HL-60 (cell line): ENCODE data around the gene RITA1.

Experiments
- DNase-seq, 2 experiments: peaks; one replicate each; pipeline ENCODE4 v3.0.0-alpha.2; 2010 to 2020; ENCODE audit warnings: low read depth in 1 of 2, low spot score in 1 of 2
- H3K27ac ChIP-seq: fragments of 250-450 bp; sonication (Bioruptor Pico); replicated peaks from 2 replicates; pipeline ENCODE4 v1.5.1; 2020; ENCODE audit warnings: mild to moderate bottlenecking, moderate library complexity
- H3K27me3 ChIP-seq: fragments of 250-450 bp; sonication (Bioruptor Pico); 2 replicates; pipeline ENCODE4 v1.5.1; 2021; ENCODE audit warnings: mild to moderate bottlenecking, moderate library complexity; ENCODE audit not compliant: insufficient read depth, poor library complexity, severe bottlenecking
- H3K4me3 ChIP-seq: replicated peaks from 2 replicates; pipeline ENCODE4 v1.5.1; 2011; ENCODE audit warnings: mild to moderate bottlenecking, control low read depth, low read length; ENCODE audit not compliant: insufficient read depth
- CTCF ChIP-seq: IDR thresholded peaks from one replicate; pipeline ENCODE4 v1.5.1; 2011; ENCODE audit warnings: low read length, control low read depth, inconsistent platforms; ENCODE audit not compliant: insufficient read depth
- GABPA ChIP-seq: IDR thresholded peaks from 2 replicates; pipeline ENCODE4 v1.6.1; 2012; ENCODE audit warnings: low read depth
- POLR2AphosphoS5 ChIP-seq: IDR thresholded peaks from 2 replicates; pipeline ENCODE4 v1.6.1; 2012; ENCODE audit warnings: low read depth
- REST ChIP-seq: IDR thresholded peaks from 2 replicates; pipeline ENCODE4 v1.6.1; 2012; ENCODE audit warnings: low read depth; ENCODE audit not compliant: insufficient replicate concordance
- SPI1 ChIP-seq: IDR thresholded peaks from 2 replicates; pipeline ENCODE4 v1.6.1; 2012; ENCODE audit warnings: low read depth, mild to moderate bottlenecking, borderline replicate concordance

RITA1 gene

GRCh38 chr12:113170457-113170856 is 15.1 kb upstream of the RITA1 start:
- no peak overlapping the region for H3K27ac ChIP-seq
- DNase-seq = no peak
- H3K4me3 ChIP-seq = no peak overlapping the region
- H3K27me3 ChIP-seq = no peaks in the 10 kb centered on the region
- TF ChIP-seq POLR2AphosphoS5 (no peak), SPI1 (no peak), CTCF (no peak), REST (no peak), GABPA (no peak)

- no peak for DNase-seq
- TF ChIP-seq POLR2AphosphoS5 (no peak), SPI1 (no peak), CTCF (no peak), REST (no peak), GABPA (no peak)
- no peak overlapping the region for H3K27ac ChIP-seq
- no peak overlapping the region for H3K4me3 ChIP-seq
- H3K27me3 ChIP-seq = no peaks in the 10 kb centered on the region
These were observed 14.6 kb upstream of the RITA1 start for GRCh38 chr12:113170926-113171325.

GRCh38 chr12:113171543-113171942 is 14.0 kb upstream of the RITA1 start:
- Histone ChIP-seq H3K27ac (no peak overlapping the region), H3K27me3 (no peaks in the 10 kb centered on the region), H3K4me3 (no peak overlapping the region)
- TF ChIP-seq REST (no peak), GABPA (no peak), POLR2AphosphoS5 (no peak), CTCF (no peak), SPI1 (no peak)
- DNase-seq = no peak
